NCI-H82 (cell line): ENCODE measurements around the gene DDN.

ENCODE experiments used
- DNase-seq: peaks from one replicate; lab custom pipeline; 2025; lab: John Stamatoyannopoulos, UW

DDN gene

GRCh38 chr12:49013428-49013827, 14.3 kb upstream of the DDN start:
- DNase-seq: no peak

GRCh38 chr12:49012739-49013138, 13.6 kb upstream of the DDN start:
- DNase-seq: no peak

DNA sequence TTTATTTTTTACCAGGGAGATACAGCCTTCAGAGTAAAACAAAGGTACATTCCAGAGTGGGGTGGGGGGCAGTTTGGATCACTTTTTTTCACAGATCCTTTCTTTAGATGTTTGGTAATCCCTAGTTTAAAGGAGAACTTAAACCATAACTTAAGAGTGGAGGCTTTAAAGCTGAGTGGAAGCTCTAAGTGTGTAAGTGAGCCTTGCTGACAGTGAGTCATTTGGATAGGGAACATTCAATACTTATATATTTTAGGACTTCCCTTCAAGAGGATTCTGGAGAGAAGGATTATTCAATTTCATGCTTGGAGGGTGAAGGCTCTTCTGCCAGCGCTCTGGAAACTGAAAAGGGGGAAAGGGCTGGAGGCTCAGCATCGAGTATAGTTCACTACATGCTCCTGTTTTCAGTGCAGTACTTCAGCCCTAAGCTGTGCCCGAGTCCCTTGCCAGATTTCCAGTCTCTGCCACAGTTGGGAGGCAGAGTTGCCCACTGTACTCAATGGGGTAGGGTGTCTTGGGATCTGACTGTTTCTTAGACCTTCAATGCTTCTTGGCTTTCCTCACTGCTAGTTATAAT, 11.0 kb upstream of the DDN start:
- DNase-seq: no peak

DNA sequence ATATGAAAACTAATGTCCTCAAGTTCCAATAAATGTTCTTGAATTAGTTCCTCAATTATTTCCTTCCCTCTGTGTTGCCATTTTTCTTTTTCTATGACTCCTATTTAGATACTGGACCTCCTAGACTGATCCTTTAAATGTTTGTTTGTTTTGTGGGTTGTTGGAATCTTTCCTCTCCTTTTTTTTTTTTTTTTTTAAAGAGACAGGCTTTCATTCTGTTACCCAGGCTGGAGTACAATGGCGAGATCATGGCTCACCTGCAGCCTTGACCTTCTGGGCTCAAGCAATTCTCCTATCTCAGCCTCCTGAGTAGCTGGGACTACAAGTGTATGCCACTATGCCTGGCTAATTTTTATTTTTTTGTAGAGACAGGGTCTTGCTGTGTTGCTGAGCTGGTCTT, 9.8 kb upstream of the DDN start:
- DNase-seq: no peak

DNA sequence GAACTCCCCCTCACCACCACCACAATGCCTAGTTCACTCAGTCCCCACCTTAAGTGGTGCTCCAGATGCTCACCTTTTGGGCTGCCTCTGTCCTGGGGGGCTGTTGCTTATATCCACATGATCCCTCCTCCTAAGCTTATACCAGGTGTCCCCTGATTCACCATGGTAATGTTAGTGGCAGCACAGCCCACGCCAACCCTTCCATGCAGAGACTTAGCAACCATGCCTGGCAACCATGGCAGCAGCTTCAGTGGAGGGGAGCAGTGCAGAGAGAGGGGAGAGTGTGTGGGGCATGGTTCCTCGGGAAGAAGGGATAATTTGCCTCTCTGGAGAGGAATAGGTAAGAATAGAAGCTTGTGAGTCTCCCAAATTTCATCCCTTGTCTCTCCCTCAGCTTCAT, 1.2 kb upstream of the DDN start:
- no peak for DNase-seq

DNA sequence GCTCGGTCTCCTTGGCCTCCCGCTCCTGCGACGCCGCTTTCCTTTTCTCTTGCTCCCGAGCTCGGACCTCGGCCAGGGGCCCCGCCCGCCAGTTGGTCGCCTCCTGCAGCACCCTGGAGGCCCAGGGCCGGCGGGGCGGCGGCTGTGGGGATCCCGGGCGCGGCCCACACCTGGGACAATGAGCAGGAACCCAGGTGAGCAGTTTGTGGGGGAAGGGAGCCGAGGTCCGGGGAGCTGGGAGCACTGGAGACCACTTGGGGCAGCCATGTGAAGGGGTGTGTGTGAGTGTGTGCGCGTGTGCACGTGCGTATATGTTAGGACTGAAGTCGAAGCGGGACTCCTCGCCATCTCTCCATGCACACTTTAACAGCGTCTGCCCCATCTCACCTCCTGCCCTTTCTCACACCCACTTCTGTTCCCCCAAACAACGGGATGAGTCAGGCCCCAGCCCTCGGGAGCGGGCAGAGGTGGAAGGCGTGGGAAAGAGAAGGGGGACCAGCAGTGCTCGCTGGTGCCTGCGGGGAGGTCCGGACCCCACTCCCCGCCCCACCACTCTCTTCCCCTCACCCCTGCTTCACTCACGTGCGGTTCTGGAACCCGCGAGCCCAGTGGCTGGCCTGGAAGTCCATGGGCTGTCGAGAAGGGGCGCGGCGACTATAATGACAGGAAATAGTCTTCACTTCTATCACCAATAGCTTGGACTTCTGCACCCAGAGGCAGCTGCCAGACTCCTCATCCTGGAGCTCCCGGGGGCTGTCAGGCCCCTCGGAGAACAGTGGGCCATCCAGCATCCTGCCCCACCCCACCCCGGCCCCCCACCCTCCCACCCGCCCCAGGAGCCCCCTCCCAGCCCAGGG, 450 bp downstream of the DDN start:
- peak; percentile 57 for DNase-seq

GRCh38 chr12:48997719-48998496, 1.3 kb downstream of the DDN start:
- DNase-seq: peak; percentile 69

- peak; percentile 93 for DNase-seq
These were observed 2.1 kb downstream of the DDN start for GRCh38 chr12:48996794-48997718.

DNA sequence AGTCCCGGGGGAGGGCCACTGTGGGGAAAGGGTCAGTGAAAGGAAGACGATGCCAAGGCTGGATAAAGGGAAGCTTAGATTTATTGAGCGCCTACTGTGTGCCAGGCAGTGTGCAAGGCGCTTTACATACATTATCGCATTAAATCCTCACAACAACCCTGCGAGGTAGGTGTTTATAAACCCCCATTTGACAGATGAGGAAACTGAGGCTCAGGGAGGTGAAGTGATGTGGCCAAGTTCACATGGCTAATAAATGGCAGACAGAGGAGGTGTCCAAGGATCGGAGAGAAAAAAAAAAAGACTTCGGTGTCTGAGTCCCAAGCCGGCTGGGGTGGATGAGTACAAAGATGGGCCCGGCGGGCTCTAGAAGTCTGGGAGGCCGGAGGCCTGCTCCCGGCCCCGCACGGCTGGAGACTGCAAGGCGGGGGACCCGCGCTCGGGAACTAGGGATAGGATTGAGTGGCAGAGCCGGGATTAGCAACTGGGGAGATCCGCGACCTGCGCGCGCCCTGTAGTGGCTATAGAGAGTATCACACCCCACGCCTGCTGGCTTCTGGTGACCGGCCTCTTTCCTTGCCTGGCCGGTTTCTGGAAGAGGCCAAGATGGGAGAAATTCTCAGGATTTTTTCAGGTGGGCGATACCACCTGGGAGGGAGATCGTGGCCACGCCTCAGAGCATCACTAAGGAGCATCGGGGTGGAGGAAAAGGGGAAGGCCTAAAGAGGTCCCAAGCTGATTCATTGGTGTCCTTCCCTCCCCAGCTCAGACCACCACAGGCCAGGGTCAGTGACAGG, 3.9 kb downstream of the DDN start:
- DNase-seq: peak; percentile 96

GRCh38 chr12:48994224-48995085, 4.7 kb downstream of the DDN start:
- no peak for DNase-seq

DNA sequence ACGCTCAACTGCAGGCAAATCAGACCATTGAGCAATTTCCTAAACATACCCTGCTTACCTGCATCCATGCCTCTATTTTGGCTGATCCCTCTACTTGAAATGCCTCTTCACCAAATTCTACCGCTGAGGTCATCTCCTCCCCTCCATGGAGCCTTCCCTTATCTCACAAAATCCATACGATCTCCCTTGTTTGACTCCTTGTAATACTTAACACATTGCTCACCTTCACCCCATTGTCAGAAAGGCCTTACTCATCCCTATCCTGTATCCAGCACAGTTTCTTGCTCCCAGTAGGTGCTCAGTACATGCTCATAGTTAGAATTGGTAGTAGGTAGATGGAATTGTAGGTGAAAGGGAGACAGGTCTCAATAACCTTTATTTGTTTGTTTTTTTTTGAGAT, 5.4 kb downstream of the DDN start:
- DNase-seq: no peak

DNA sequence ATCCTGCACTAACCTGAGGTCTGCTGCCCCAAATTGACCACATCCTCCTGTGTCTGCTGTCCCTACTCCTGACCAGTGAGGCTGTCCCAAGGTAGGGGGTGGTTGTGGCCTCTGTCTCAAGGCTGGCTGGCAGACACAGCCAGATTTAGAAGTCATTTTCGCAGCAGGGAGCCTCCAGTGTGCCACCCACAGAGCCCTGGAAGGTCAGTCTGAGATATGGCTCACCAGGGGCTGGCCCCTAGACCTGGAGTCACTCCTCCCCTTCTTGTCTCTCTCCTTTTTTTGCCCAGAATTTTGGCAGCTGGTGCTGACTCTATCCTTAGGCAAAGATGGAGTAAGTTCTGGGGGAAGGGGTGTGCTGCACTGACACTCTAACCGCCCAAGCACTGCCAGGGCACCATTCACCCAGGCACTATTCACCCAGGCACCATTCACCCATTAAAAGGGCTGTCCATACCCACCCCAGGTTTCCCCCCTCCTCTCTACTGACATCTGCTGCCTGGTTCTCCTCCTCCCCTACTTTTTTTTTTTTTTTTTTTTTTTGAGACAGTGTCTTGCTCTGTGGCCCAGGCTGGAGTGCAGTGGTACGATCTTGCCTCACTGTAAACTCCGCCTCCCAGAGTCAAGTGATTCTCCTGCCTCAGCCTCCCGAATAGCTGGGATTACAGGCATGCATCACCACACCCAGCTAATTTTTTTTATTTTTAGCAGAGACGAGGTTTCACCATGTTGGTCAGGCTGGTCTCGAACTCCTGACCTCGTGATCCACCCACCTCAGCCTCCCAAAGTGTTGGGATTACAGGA, 7.7 kb downstream of the DDN start:
- peak; percentile 29 for DNase-seq

DNA sequence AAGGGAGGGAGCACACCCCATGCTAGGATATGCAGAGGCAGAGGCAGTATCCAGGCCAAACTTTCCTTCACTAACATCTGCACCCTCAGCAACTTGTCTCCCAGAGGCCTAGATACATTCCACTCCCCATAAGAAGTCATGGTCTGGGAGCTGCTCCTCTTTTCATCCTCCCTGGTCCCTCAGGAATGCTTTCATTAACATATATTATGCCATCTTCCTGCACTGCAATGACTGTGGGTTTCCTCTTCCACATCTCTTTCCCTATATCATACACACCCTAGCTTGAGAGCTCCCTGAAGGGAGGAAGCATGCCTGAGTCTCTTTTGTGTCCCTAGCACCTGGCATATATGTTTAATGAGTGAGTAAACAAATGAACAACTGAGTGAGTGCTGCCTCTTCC, 8.6 kb downstream of the DDN start:
- DNase-seq: no peak

- peak; percentile 74 for DNase-seq
These were observed 11.0 kb downstream of the DDN start for GRCh38 chr12:48988030-48988649.

GRCh38 chr12:48986720-48987291, 12.4 kb downstream of the DDN start:
- DNase-seq: peak; percentile 86

GRCh38 chr12:48985901-48986300, 13.3 kb downstream of the DDN start:
- DNase-seq: no peak

- peak; percentile 51 for DNase-seq
These were observed 13.7 kb downstream of the DDN start for GRCh38 chr12:48985475-48985897.

DNA sequence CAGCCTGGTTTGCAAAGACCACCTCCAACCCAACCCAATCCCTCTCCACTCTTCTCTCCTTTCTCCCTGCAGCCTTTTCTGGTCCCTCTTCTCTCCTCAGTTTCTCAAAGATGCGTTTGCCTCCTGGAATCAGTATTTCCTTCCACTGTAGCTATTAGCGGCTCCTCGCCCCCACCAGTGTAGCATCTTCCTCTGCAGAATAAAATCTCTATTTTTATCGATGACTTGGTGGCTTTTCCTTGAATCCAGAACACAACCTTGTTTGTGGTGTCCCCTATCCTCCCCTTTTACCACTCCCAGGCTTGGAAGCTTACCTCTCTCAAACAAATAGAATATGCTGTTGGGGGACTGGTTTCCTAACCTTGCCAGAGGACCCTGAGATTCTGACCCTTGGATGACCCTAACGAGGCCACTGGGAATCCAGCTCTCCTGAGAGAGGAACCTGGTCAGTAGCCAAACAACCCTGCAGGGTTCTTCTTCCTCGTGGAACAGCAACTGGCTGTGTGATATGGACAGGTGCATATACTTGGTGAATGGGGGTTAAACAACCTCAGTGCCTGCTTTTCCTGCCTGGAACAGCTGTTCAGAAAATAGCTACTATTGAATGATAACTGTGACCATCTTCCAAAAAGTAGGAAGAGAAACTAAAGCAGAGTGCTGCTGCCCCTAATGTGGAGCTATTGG, 16.6 kb downstream of the DDN start:
- DNase-seq: no peak
